Measurements from ENCODE around the gene KRT3. TPM values are rescaled to one million over a fixed set of nuclear protein-coding genes. Genes with fewer than 3 reads are reported as not detected.
A peak's percentile ranks its signal among the peaks of the same experiment; 100 is the strongest.

The KRT3 gene
- total RNA-seq, 1 experiment from 2014 or later, result not detected

DNA sequence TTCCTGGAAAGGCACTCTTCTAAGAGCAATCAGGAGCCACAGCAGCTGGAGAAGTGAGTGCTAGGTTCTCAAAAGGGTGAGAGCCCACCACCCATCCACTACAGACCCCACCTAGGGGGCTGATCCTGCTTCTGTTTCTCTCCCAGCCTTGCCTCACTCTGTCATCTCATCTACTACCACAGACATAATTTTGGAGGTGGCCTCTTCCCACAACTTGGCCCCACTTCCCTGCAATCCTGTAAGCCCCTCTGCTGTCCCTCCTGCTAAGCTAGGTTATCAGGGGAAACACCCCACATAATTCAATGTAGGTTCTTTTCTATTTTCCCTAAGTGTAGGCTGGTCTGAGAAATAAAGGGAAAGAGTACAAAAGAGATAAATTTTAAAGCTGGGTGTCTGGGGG lies 35.3 kb downstream of the KRT3 start:
- DNase-seq (ENCODE audit: low read depth), result no peak

- DNase-seq (ENCODE audit: low read depth), result no peak
Measured at GRCh38 chr12:52759695-52760094, 36.2 kb downstream of the KRT3 start.

DNA sequence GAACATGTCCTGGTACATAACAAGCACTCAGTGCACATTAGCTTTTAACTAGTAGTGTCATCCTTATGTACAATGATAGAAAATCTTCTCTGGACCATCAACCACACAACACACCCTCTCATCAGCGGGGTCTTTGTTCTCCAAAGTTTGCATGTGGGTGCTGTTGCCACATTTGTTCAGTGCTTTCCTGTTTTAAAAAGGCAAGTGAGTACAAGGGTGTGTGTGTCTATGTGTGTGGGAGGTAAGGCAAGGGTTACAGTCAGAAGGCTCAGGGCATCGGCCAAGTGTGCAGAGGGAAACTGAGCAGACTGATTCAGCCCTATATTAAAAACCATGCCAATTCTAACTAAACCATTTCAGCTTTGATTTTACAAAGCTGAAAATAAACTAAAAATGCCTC lies 36.7 kb downstream of the KRT3 start:
- DNase-seq (ENCODE audit: low read depth), result no peak

GRCh38 chr12:52757449-52758176 lies 38.3 kb downstream of the KRT3 start:
- DNase-seq (ENCODE audit: low read depth), result no peak

GRCh38 chr12:52756281-52756960 lies 39.5 kb downstream of the KRT3 start:
- no peak for DNase-seq (ENCODE audit: low read depth)

GRCh38 chr12:52755533-52755932 lies 40.4 kb downstream of the KRT3 start:
- no peak for DNase-seq (ENCODE audit: low read depth)

- no peak for DNase-seq (ENCODE audit: low read depth)
Measured at GRCh38 chr12:52754135-52754534, 41.8 kb downstream of the KRT3 start.

DNA sequence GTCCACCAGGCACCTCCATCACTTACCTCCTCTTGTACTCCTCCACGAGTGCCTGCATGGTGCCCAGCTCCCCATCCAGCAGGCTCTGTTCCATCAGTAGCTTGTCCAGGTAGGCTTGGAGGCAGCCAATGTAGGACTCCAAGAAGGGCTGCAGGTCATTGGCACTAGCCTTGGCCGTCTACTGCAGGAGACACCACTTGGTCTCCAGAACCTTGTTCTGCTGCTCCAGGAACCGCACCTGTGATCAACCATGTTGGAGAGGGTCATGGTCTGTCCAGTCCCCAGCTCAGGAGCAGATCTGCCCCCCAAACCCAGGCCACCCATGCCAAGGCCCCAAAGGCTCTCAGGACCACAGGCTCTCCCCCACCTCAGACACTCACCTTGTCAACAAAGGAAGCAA lies 42.6 kb downstream of the KRT3 start:
- no peak for DNase-seq (ENCODE audit: low read depth)

GRCh38 chr12:52752516-52752915 lies 43.4 kb downstream of the KRT3 start:
- DNase-seq (ENCODE audit: low read depth), result no peak

DNA sequence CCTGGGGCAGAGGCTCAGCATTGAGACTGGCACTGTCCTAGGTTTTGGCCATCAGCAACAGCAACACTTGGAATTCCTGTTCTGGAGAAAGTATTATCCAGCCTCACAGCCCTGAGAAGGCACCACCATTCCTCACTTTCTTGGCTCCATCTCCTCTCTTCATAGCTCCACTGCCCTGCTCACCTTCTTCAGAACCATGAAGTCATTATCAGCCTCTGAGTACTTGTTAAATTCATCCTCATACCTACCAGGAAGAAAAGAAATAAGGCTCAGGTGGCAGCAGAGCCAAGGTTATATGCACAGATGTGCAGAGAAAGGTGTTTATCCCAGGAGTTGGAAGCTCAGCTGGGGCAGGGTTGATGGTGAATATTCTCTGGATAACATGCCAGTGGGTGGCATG lies 44.1 kb downstream of the KRT3 start:
- DNase-seq (ENCODE audit: low read depth), result no peak

DNA sequence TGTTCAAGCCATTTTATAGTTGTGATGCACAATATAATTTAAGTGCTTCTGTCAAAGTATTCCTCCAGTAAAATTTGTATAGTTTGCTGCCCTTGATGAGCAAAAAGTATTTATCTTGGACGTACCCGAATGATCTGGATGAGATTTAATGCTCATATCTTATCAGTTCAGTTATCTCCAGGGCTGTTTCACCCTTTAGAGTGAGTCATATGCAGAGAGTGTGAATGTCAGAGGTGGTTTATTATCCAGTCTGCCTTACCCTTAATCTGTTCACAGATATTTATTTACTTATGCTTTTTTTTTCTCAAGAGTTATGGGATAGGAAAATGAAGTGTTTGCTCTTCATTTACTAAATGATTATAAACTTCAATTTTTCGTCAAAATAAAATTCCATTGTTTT lies 45.4 kb downstream of the KRT3 start:
- DNase-seq (ENCODE audit: low read depth), result peak; percentile 3

DNA sequence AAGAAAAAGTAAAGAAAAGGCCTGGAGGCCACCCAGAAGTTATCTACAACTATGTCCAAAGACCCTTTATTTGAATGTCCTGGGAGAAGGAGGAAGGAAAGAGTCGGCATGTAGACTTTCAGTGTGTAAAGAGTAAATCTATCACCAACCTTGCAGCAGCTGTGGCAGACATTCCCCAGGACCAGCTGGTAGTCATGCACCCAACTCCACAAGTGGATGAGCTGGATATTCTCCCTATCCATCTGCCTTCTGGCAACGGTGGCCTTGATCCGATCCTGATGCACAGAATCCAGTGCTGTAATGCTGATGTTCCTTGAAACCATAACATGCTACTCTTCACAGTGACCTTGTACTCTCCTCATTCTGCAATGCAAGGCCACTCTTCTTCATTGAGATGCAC lies 46.1 kb downstream of the KRT3 start:
- DNase-seq (ENCODE audit: low read depth), result no peak

DNA sequence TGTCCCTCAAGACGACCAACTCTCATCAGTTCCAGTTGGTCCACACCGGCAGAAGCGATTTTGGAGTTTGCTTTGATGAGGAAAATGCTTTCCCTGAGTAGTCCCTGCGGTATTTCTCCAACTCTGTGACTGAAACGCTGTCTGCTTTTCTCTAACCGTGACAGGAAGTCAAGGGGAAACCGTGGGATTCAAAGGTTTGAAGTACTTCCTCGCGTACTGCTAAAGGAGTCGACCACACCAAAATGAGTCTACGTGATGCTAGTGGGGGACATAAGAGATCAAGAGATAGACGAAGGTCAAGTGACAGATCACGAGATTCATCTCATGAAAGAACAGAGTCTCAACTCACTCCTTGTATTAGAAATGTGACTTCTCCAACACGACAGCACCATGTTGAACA lies 47.3 kb downstream of the KRT3 start:
- no peak for DNase-seq (ENCODE audit: low read depth)

GRCh38 chr12:52745554-52745953 lies 50.4 kb downstream of the KRT3 start:
- DNase-seq (ENCODE audit: low read depth), result no peak

DNA sequence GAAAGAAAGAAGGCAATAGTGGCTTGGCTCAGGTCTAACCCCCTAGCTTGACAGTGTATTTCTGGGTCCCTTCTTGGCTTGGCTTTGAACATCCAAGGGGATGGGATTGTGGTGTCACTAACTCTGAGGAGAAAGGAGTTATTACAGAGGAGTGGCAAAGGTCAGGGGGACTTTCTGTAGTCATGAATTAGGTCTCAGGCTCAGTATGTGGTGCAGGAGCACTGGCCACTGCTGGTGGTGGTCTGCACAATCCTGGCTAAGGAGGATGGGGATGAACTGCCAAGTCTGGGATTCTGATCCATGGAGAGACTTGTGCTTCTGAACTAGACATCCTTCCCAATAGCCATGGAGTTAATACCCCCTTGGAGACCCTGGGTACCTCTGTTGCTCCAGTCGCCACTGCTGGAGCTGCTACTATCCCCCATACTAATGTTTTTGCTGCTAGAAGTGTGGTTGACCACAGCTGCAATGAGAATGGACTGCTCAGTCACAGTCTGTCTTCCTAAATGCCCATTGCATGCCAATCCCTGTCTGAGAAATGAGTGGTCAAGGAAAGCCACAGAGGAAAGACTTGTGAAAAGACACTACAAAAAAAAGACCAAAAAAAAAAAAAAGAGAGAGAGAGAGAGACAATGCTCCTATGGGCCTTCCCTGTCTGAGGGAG lies 51.3 kb downstream of the KRT3 start:
- DNase-seq (ENCODE audit: low read depth), result no peak

DNA sequence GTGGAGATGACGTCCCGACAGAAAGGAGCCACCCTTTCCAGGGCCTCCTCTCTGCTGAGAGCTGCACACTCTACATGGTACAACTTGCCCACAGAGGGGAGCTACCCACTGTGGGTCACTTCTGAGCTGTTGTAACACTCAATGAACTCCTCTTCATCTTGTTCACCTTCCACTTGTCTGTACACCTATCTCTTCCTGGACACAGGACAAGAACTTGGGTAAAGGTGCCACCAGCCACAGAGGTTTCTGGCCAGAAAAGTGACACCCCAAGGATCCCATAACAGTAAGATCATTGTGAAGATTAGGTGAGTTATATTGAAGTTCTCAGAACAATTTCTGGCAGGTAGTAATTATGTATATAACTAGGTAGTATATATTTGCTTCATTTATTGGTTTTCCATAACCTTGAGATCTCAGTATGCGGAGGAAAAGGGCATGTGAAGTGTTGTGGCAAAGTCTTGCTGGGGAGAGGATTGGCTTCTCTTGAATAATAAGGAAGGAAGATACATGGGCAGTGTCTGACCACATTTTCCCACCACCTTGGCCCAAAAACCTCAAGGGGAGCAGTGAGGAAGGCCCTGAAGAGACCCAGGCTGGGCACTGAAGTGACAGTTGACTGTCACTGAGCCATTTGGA lies 53.0 kb downstream of the KRT3 start:
- no peak for DNase-seq (ENCODE audit: low read depth)

DNA sequence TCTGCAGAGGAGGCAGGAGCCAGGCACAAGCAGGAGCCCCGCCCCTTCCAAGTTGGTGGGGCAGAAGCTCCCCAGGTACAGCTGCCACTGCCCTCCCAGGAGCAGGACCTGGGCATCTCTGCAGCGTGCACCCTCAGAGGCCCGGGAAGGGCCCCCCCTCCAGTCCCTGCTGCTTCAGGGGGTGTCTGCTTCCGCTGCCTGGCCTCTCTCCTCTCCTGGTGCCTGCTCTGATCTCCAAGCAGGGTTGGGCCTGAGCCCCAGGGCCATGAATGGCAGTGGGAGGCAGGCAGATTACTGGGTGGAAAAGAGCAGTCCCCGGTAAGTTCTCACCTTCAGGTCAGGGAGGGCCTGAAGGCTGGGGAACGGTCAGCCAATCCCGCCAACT lies 53.7 kb downstream of the KRT3 start:
- DNase-seq (ENCODE audit: low read depth), result no peak

GRCh38 chr12:52741375-52742195 lies 54.3 kb downstream of the KRT3 start:
- peak; percentile 54 for DNase-seq (ENCODE audit: low read depth)

DNA sequence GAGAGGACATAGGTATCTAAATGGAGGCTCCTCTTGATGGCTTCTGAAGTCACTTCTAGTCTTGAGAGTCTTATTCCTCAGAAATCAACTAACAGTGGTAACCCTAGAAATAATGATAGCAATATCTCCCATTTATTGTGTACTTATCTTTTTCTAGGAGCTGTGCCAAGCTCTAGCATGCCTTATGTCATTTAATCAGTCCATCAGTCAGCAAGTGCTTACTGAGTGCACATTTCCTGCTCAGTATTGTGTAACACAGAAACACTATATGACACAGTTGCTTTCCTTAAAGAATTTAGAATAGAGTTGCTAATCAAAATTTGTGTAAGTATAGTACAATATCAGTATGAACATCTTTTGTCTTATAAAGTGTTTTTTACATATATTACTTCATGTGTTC lies 55.3 kb downstream of the KRT3 start:
- no peak for DNase-seq (ENCODE audit: low read depth)

DNA sequence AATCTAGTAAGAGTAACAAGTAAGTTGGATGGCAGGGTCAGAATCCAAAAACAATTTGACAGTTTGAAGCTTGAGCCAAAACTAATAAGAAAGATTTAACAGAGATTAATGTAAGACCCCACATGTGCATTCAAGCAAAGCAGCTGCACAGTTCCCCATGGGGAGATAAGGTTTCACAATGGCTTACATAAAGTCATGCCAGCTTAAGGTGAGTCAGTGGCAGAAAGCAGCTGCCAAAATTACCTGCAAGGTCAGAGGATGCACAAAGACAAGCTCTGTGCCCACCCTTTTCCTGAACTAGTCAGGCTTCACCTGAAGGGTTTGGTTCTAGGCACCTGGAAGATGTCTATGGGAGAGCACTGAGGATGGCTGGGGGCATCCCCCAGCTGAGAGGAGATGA lies 56.0 kb downstream of the KRT3 start:
- DNase-seq (ENCODE audit: low read depth), result no peak

All from M059J (cell line).